Small intestine (tissue), 7 donors: Measurements from ENCODE around the gene GOLGA8B. TPM values are rescaled to one million over a fixed set of nuclear protein-coding genes. Genes with fewer than 3 reads are reported as not detected.
"Not testable (repeated sequence)": the region's sequence is repeated elsewhere in the genome, so short reads cannot be mapped to it uniquely, and the experiment has no call there.

ENCODE experiments used
- DNase-seq, 2 donors: peaks; one replicate each; pipeline versions ENCODE4 v3.0.0 to v3.0.0-alpha.2; 2013
- FAIRE-seq: peaks from 2 replicates; lab custom pipeline; 2012; peaks lifted over from hg19 to GRCh38; lab: Jason Lieb, UNC
- H3K27ac ChIP-seq, 3 donors: one replicate each; pipeline ENCODE4 v1.5.1; 2013; ENCODE audit warnings: low read length in 2 of 3, mild to moderate bottlenecking in 2 of 3, control low read depth in 1 of 3, inconsistent platforms in 1 of 3, low read depth in 1 of 3, moderate library complexity in 1 of 3
- H3K27me3 ChIP-seq, 3 donors: one replicate each; pipeline ENCODE4 v1.6.1; 2013; ENCODE audit warnings: low read length in 3 of 3, inconsistent platforms in 1 of 3; ENCODE audit not compliant: control insufficient read depth in 3 of 3, insufficient read depth in 3 of 3
- H3K36me3 ChIP-seq, 3 donors: one replicate each; pipeline ENCODE4 v1.6.1; 2013; ENCODE audit warnings: low read length in 3 of 3, inconsistent platforms in 1 of 3, low read depth in 1 of 3, mild to moderate bottlenecking in 1 of 3, moderate library complexity in 1 of 3; ENCODE audit not compliant: control insufficient read depth in 3 of 3, insufficient read depth in 2 of 3
- H3K4me1 ChIP-seq, 3 donors: one replicate each; pipeline ENCODE4 v1.6.1; 2013; ENCODE audit warnings: low read length in 2 of 3, inconsistent platforms in 1 of 3, low read depth in 1 of 3, mild to moderate bottlenecking in 1 of 3, moderate library complexity in 1 of 3; ENCODE audit not compliant: control insufficient read depth in 3 of 3, insufficient read depth in 2 of 3
- H3K4me3 ChIP-seq, 3 donors: one replicate each; pipeline ENCODE4 v1.5.1; 2013; ENCODE audit warnings: low read length in 3 of 3, control low read depth in 1 of 3, inconsistent platforms in 1 of 3, low read depth in 1 of 3, mild to moderate bottlenecking in 1 of 3, moderate library complexity in 1 of 3
- H3K9me3 ChIP-seq, 2 donors: one replicate each; pipeline ENCODE4 v1.6.1; 2013; ENCODE audit warnings: low read depth in 1 of 2, low read length in 1 of 2; ENCODE audit not compliant: control insufficient read depth in 2 of 2, insufficient read depth in 1 of 2
- WGBS, 3 donors: extraction: QIAGEN DNeasy Blood & Tissue Kit; methylation state at CpG; one replicate each; pipeline ENCODE4 v1.1.7; 2013; 5-methylcytosine and 5-hydroxymethylcytosine counted together
- polyA plus RNA-seq, 4 donors: library from polyadenylated mRNA; stranded (reverse) in 3 of 4; unstranded in 1 of 4; fragments of 200-250 nt in 3 of 4; fragments of 120-200 nt in 1 of 4; gene quantifications; one replicate each; pipeline versions ENCODE4 v1.2.1 to v1.2.3, GENCODE V29; 2013
- donor health status: healthy with polysubstance abuse.
- donor health status: control.
- donor health status: control.
- donor health status: Bipolar disorder and iron deficiency.
- donor health status: healthy.

GOLGA8B gene
- polyA plus RNA-seq, 4 donors = 7.6 to 77.4 (median 37.4) TPM

DNA sequence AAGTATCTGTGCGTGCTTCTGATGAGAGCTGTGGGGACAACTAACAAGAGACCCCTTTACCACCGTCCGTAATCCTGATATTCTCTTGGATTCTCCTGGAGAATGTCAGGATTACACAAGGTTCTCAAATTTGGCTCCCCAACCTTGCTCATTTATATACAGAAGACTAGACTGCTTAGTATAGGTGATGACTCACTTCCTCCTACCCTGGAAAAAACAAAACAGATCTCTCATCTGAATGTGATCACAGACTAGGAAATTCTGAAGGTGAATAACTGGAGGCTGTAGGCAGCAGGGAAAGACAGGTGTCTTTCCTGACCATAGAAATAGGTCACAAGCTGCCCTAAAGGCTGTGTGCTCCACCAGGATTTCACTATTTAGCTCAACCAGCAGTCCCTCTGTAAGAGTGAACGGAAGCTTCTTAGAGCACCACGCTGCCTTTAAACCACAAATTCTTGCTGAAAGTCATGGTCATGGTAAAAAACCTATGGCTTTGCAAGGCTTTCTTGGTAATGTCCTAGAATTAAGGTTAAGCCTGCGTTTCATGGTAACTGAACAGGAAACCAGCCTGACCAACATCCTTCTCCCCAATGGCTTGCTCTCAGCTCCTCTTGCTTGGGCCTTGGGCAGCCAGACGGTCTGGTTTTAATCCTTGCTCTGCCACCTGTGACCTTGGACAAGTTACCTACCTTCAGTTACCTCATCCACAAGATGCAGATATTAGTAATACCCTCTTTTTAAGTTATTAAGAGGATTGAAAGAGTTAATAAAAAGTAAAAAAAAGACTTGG is 39.4 kb downstream of the GOLGA8B start:
- 67 to 69% methylated on average over 1 to 2 of the region's 7 CpGs; no CpG with 5 or more reads in 1 of the 3 donors for WGBS, 3 donors
- not testable (repeated sequence) for DNase-seq

GRCh38 chr15:34535857-34536256 is 47.6 kb downstream of the GOLGA8B start:
- no CpG with 5 or more reads among the region's 13 CpGs for WGBS, 3 donors
- not testable (repeated sequence) for H3K27me3 ChIP-seq, FAIRE-seq, H3K36me3 ChIP-seq, DNase-seq, H3K4me1 ChIP-seq, H3K9me3 ChIP-seq, H3K4me3 ChIP-seq, H3K27ac ChIP-seq

More for the DNA sequence above, 39.4 kb downstream of the GOLGA8B start:
- H3K27me3 ChIP-seq, H3K4me1 ChIP-seq, H3K36me3 ChIP-seq, H3K27ac ChIP-seq, FAIRE-seq, H3K4me3 ChIP-seq, H3K9me3 ChIP-seq: not testable (repeated sequence)

Other genes starting within 250 kb of the GOLGA8B start
- 10 to 100 TPM in 1 of 4 donors, 1 to 10 TPM in 3; 3.5 to 26.0 (median 5.8) TPM for gene SLC12A6, start 245.9 kb downstream of the GOLGA8B start, polyA plus RNA-seq
- 100 to 1,000 TPM; 165 to 422 (median 337) TPM for gene NOP10, start 240.5 kb downstream of the GOLGA8B start, polyA plus RNA-seq
- under 1 TPM in 2 of 4 donors, not detected in 2; 0.01 to 0.18 TPM for gene NUTM1, start 240.3 kb downstream of the GOLGA8B start, polyA plus RNA-seq
- gene LPCAT4, start 216.5 kb downstream of the GOLGA8B start, polyA plus RNA-seq = 10 to 100 TPM; 19.7 to 85.0 (median 71.2) TPM
- 10 to 100 TPM in 3 of 4 donors, 1 to 10 TPM in 1; 6.5 to 67.6 (median 23.5) TPM for gene GOLGA8A, start 145.8 kb downstream of the GOLGA8B start, polyA plus RNA-seq
- under 1 TPM in 2 of 4 donors, not detected in 2; 0.03 to 0.04 TPM for gene GJD2, start 171.3 kb upstream of the GOLGA8B start, polyA plus RNA-seq
- gene ACTC1, start 211.9 kb upstream of the GOLGA8B start, polyA plus RNA-seq = 10 to 100 TPM in 2 of 4 donors, under 1 TPM in 2; 0.27 to 35.1 (median 10.7) TPM